Measurements from ENCODE around the gene STK39. TPM values are rescaled to one million over a fixed set of nuclear protein-coding genes. Genes with fewer than 3 reads are reported as not detected.

The STK39 gene
- total and polyA plus RNA-seq, 9 of the 15 experiments (the other 6 are each of a cell fraction or from before 2014, with no cell fraction given) = 0.19 to 0.76 (median 0.51) TPM

- no peak overlapping the region for H3K4me2 ChIP-seq (ENCODE audit: insufficient read depth, low read length)
- FAIRE-seq = no peak
- ATAC-seq = no peak
- H3K9me1 ChIP-seq (ENCODE audit: control insufficient read depth, insufficient read depth, low read length) = no peaks in the 10 kb centered on the region
- intact Hi-C loops (cut with micrococcal nuclease) (no loop called here), in situ Hi-C loops (cut with MboI) (no loop called here)
- BruUV-seq (replicated peaks) = no TSS peak
- TF ChIP-seq PTRF (tag; IDR thresholded peaks at IDR 0.05) (no peak), MAFG (tag; conservative IDR thresholded peaks at IDR 0.05) (no peak), ZNF239 (CRISPR knock-in tag; IDR thresholded peaks at IDR 0.05) (no peak), NFE2 (IDR thresholded peaks at IDR 0.05; ENCODE audit: low read depth) (no peak), TAL1 (IDR thresholded peaks at IDR 0.05) (no peak), FOXA3 (CRISPR knock-in tag; conservative IDR thresholded peaks at IDR 0.05 in 1 of 2, IDR thresholded peaks at IDR 0.05 in 1 of 2) (no peak), HNRNPH1 (optimal IDR thresholded peaks at IDR 0.05; ENCODE audit: low read depth, low read length) (no peak), SNAPC5 (CRISPR knock-in tag; IDR thresholded peaks at IDR 0.05) (no peak), PATZ1 (CRISPR knock-in tag; IDR thresholded peaks at IDR 0.05; ENCODE audit: borderline replicate concordance) (no peak), ATF7 (IDR thresholded peaks at IDR 0.05) (no peak), ZNF12 (CRISPR knock-in tag; IDR thresholded peaks at IDR 0.05) (no peak)
- TF ChIP-seq, protein P1, sequence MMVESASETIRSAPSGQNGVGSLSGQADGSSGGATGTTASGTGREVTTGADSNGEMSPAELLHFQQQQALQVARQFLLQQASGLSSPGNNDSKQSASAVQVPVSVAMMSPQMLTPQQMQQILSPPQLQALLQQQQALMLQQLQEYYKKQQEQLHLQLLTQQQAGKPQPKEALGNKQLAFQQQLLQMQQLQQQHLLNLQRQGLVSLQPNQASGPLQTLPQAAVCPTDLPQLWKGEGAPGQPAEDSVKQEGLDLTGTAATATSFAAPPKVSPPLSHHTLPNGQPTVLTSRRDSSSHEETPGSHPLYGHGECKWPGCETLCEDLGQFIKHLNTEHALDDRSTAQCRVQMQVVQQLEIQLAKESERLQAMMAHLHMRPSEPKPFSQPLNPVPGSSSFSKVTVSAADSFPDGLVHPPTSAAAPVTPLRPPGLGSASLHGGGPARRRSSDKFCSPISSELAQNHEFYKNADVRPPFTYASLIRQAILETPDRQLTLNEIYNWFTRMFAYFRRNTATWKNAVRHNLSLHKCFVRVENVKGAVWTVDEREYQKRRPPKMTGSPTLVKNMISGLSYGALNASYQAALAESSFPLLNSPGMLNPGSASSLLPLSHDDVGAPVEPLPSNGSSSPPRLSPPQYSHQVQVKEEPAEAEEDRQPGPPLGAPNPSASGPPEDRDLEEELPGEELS (CRISPR knock-in tag; IDR thresholded peaks at IDR 0.05; ENCODE audit: borderline replicate concordance) = no peak
- TF ChIP-seq, protein P2, sequence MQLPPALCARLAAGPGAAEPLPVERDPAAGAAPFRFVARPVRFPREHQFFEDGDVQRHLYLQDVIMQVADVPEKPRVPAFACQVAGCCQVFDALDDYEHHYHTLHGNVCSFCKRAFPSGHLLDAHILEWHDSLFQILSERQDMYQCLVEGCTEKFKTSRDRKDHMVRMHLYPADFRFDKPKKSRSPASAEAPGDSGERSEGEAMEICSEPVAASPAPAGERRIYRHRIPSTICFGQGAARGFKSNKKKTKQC (CRISPR knock-in tag; IDR thresholded peaks at IDR 0.05) = no peak
- TF ChIP-seq, protein P3, sequence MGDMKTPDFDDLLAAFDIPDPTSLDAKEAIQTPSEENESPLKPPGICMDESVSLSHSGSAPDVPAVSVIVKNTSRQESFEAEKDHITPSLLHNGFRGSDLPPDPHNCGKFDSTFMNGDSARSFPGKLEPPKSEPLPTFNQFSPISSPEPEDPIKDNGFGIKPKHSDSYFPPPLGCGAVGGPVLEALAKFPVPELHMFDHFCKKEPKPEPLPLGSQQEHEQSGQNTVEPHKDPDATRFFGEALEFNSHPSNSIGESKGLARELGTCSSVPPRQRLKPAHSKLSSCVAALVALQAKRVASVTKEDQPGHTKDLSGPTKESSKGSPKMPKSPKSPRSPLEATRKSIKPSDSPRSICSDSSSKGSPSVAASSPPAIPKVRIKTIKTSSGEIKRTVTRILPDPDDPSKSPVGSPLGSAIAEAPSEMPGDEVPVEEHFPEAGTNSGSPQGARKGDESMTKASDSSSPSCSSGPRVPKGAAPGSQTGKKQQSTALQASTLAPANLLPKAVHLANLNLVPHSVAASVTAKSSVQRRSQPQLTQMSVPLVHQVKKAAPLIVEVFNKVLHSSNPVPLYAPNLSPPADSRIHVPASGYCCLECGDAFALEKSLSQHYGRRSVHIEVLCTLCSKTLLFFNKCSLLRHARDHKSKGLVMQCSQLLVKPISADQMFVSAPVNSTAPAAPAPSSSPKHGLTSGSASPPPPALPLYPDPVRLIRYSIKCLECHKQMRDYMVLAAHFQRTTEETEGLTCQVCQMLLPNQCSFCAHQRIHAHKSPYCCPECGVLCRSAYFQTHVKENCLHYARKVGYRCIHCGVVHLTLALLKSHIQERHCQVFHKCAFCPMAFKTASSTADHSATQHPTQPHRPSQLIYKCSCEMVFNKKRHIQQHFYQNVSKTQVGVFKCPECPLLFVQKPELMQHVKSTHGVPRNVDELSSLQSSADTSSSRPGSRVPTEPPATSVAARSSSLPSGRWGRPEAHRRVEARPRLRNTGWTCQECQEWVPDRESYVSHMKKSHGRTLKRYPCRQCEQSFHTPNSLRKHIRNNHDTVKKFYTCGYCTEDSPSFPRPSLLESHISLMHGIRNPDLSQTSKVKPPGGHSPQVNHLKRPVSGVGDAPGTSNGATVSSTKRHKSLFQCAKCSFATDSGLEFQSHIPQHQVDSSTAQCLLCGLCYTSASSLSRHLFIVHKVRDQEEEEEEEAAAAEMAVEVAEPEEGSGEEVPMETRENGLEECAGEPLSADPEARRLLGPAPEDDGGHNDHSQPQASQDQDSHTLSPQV (IDR thresholded peaks at IDR 0.05) = no peak
- 0% methylated on average over 5 of the region's 5 CpGs for WGBS (ENCODE audit: insufficient coverage, low coverage, missing lambda C conversion rate)
- no peak for DNase-seq (ENCODE audit: extremely low read depth in 1 of 4, low spot score in 3 of 4)
- no peak overlapping the region for H3K9ac ChIP-seq (ENCODE audit: insufficient read depth in 1 of 2, low read depth in 2 of 2, low read length in 2 of 2)
- no peaks in the 10 kb centered on the region for H3K4me1 ChIP-seq (replicated peaks in 1 of 2; ENCODE audit: control insufficient read depth in 2 of 2, insufficient read depth in 2 of 2, low read length in 2 of 2)
- no peaks in the 10 kb centered on the region for H3K79me2 ChIP-seq (ENCODE audit: control insufficient read depth, insufficient read depth, low read length)
- H3K9me3 ChIP-seq (replicated peaks; ENCODE audit: control insufficient read depth, insufficient read depth, low read depth, low read length) = no peaks in the 10 kb centered on the region
- no peaks in the 10 kb centered on the region for H4K20me1 ChIP-seq (replicated peaks; ENCODE audit: control insufficient read depth, insufficient read depth, low read length)
- ChIA-PET POLR2A (no interaction called here), CTCF (ENCODE audit: low intra/inter-chr PET ratio) (no interaction called here)
- H3K4me3 ChIP-seq = no peak overlapping the region
- no peak overlapping the region for H2AFZ ChIP-seq (ENCODE audit: low read depth, low read length)
- H3K36me3 ChIP-seq (ENCODE audit: control insufficient read depth, insufficient read depth, low read length) = no peaks in the 10 kb centered on the region
- no peak overlapping the region for H3K27ac ChIP-seq (ENCODE audit: extremely low read depth, low read depth, low read length)
- H3K27me3 ChIP-seq (ENCODE audit: control insufficient read depth in 2 of 2, insufficient read depth in 2 of 2, low read length in 2 of 2) = 0 out of 5 replicates have a peak, but pooled peaks cover 0 to 2% of the 10 kb centered on the region in 2 experiments
Measured at GRCh38 chr2:168097431-168097830, 150.0 kb downstream of the STK39 start.

Data from K562 (cell line).